Natural killer cell (primary cell): ENCODE data around the gene SAXO1. TPM values are rescaled to one million over a fixed set of nuclear protein-coding genes. Genes with fewer than 3 reads are reported as not detected.

Experiments
- ATAC-seq, 3 donors: fragments of 150-1000 bp in 2 of 3; fragments of 200-7000 bp in 1 of 3; cut with Tn5 transposase; 1 replicate in 1 of 3; 2 replicates in 2 of 3; pipeline ENCODE4 v1.10.0; 2021; ENCODE audit warnings: mild to moderate bottlenecking in 2 of 3, moderate library complexity in 2 of 3
- DNase-seq, 2 donors: peaks; one replicate each; pipeline versions ENCODE4 v3.0.0 to v3.0.0-alpha.2; 2013 to 2021; ENCODE audit warnings: mixed read lengths in 1 of 2
- H3K27ac ChIP-seq: one replicate; pipeline ENCODE4 v1.5.1; 2013; ENCODE audit warnings: mild to moderate bottlenecking, low read length
- H3K27me3 ChIP-seq: one replicate; pipeline ENCODE4 v1.6.1; 2013; ENCODE audit warnings: low read length; ENCODE audit not compliant: control insufficient read depth, insufficient read depth
- H3K36me3 ChIP-seq: one replicate; pipeline ENCODE4 v1.6.1; 2013; ENCODE audit warnings: low read length; ENCODE audit not compliant: control insufficient read depth, insufficient read depth
- H3K4me1 ChIP-seq: one replicate; pipeline ENCODE4 v1.6.1; 2013; ENCODE audit warnings: low read length; ENCODE audit not compliant: control insufficient read depth, insufficient read depth
- H3K4me3 ChIP-seq: one replicate; pipeline ENCODE4 v1.5.1; 2013; ENCODE audit warnings: low read length
- H3K9me3 ChIP-seq: one replicate; pipeline ENCODE4 v1.6.1; 2013; ENCODE audit warnings: low read length; ENCODE audit not compliant: control insufficient read depth, insufficient read depth
- H3K27ac Mint-ChIP-seq, 2 donors: one replicate each; pipeline ENCODE4 v1.8.0; 2022; ENCODE audit warnings: mild to moderate bottlenecking in 2 of 2, mixed read lengths in 2 of 2, moderate library complexity in 1 of 2
- H3K27me3 Mint-ChIP-seq, 2 donors: one replicate each; pipeline ENCODE4 v1.8.0; 2022; ENCODE audit warnings: low read depth in 2 of 2, mixed read lengths in 2 of 2
- H3K36me3 Mint-ChIP-seq: one replicate; pipeline ENCODE4 v1.8.0; 2022; ENCODE audit warnings: mixed read lengths
- H3K4me1 Mint-ChIP-seq, 2 donors: one replicate each; pipeline ENCODE4 v1.8.0; 2022; ENCODE audit warnings: mixed read lengths in 2 of 2
- H3K4me3 Mint-ChIP-seq: one replicate; pipeline ENCODE4 v1.8.0; 2022; ENCODE audit warnings: mild to moderate bottlenecking, moderate library complexity, mixed read lengths
- H3K9me3 Mint-ChIP-seq, 2 donors: one replicate each; pipeline ENCODE4 v1.8.0; 2022; ENCODE audit warnings: mixed read lengths in 2 of 2
- WGBS: methylation state at CpG from one replicate; pipeline ENCODE4 v1.1.7; 2013; ENCODE audit warnings: missing lambda C conversion rate; ENCODE audit not compliant: insufficient coverage; 5-methylcytosine and 5-hydroxymethylcytosine counted together
- intact Hi-C: fragments of 100-400 bp; cut with micrococcal nuclease; formaldehyde crosslinking; loops from one replicate; pipeline ENCODE4 v1.14.2; 2022
- total RNA-seq, 4 donors: library from RNA; stranded (reverse); fragments of 120-200 nt in 1 of 4; gene quantifications; one replicate each; pipeline versions ENCODE4 v1.2.3 to v1.2.4, GENCODE V29; 2013 to 2022
- TF ChIP-seq, protein P1 (sequence below): fragments of 200-600 bp; IDR thresholded peaks from one replicate; pipeline ENCODE4 v1.8.0; 2022; ENCODE audit warnings: antibody characterized with exemption

The SAXO1 gene
- total RNA-seq, 3 donors from 2014 or later (not counting 1 experiment from before 2014, with no cell fraction given) = 0.21 to 0.28 TPM; not detected in 1

- no peaks in the 10 kb centered on the region for H3K4me1 ChIP-seq
- intact Hi-C loops = no loop called here
- DNase-seq (no peak), ATAC-seq (no peak)
- H3K27ac Mint-ChIP-seq = no peak overlapping the region
- no peak overlapping the region for H3K4me3 ChIP-seq
- H3K27me3 Mint-ChIP-seq = peaks cover 14 to 53% of the 10 kb centered on the region in 2 donors
- H3K9me3 ChIP-seq = no peaks in the 10 kb centered on the region
- no peak overlapping the region for H3K4me3 Mint-ChIP-seq
- H3K36me3 ChIP-seq = no peaks in the 10 kb centered on the region
- H3K27ac ChIP-seq = no peak overlapping the region
- TF ChIP-seq, protein P1, sequence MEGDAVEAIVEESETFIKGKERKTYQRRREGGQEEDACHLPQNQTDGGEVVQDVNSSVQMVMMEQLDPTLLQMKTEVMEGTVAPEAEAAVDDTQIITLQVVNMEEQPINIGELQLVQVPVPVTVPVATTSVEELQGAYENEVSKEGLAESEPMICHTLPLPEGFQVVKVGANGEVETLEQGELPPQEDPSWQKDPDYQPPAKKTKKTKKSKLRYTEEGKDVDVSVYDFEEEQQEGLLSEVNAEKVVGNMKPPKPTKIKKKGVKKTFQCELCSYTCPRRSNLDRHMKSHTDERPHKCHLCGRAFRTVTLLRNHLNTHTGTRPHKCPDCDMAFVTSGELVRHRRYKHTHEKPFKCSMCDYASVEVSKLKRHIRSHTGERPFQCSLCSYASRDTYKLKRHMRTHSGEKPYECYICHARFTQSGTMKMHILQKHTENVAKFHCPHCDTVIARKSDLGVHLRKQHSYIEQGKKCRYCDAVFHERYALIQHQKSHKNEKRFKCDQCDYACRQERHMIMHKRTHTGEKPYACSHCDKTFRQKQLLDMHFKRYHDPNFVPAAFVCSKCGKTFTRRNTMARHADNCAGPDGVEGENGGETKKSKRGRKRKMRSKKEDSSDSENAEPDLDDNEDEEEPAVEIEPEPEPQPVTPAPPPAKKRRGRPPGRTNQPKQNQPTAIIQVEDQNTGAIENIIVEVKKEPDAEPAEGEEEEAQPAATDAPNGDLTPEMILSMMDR = no peak
- no peaks in the 10 kb centered on the region for H3K36me3 Mint-ChIP-seq
- H3K9me3 Mint-ChIP-seq = peaks cover 0 to 2% of the 10 kb centered on the region in 2 donors
- no peaks in the 10 kb centered on the region for H3K4me1 Mint-ChIP-seq
- no peaks in the 10 kb centered on the region for H3K27me3 ChIP-seq
- WGBS = 82% methylated on average over 2 of the region's 2 CpGs
Measured at GRCh38 chr9:18970393-18970792, 62.6 kb downstream of the SAXO1 start.

DNA sequence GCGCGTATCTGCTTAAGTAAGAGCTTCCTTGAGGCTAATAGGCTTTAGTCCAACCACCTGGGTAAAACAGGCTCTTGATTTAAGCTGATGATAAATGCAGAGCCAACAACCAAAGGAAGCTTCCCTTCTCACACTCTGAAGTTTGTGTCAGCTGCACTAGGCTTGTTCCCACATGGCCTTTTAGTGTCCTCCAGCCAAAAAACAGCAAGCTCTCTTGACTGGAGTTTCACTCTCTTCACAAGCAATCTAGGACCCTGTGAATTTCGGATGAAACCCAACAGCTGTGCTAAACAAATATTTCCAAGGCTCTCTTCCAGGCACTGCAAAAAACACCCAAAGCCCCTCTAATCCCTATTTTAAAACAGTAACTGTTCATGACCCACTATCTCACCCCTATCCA lies 63.9 kb downstream of the SAXO1 start:
- peaks cover 10 to 40% of the 10 kb centered on the region in 2 donors for H3K27me3 Mint-ChIP-seq
- WGBS = 90% methylated on average over 3 of the region's 3 CpGs

DNA sequence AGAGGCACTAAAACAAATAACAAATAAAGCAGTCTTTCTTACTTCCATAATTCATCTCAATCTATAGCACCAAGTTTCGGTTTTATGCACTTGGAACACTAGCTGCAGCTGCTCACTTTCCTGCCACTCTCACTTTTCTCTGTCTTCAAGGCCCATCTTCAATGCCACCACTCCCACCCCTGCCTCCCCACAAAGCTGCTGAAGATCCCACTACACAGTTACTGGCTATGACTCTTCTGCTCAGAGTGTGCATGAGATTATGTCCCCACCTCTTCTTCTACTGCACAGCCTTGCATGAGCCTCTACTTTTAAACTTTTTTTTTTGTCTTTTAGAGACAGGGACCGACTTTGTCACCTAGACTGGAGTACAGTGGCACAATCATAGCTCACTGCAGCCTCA lies 77.4 kb downstream of the SAXO1 start:
- 73% methylated on average over 2 of the region's 2 CpGs for WGBS
- peaks cover 0 to 12% of the 10 kb centered on the region in 2 donors for H3K27me3 Mint-ChIP-seq
- H3K4me3 Mint-ChIP-seq = no peak overlapping the region
- Histone ChIP-seq H3K27me3 (no peaks in the 10 kb centered on the region), H3K36me3 (no peaks in the 10 kb centered on the region), H3K9me3 (no peaks in the 10 kb centered on the region), H3K4me3 (no peak overlapping the region), H3K4me1 (no peaks in the 10 kb centered on the region), H3K27ac (no peak overlapping the region)
- H3K36me3 Mint-ChIP-seq = no peaks in the 10 kb centered on the region
- no peak overlapping the region for H3K27ac Mint-ChIP-seq
- no peak for ATAC-seq
- H3K4me1 Mint-ChIP-seq = no peaks in the 10 kb centered on the region
- no peaks in the 10 kb centered on the region for H3K9me3 Mint-ChIP-seq
- intact Hi-C loops = no loop called here
- TF ChIP-seq, protein P1 = no peak
- no peak for DNase-seq

More for the DNA sequence above, 63.9 kb downstream of the SAXO1 start:
- intact Hi-C loops = no loop called here
- H3K27ac ChIP-seq = no peak overlapping the region
- TF ChIP-seq, protein P1 = no peak
- no peaks in the 10 kb centered on the region for H3K9me3 ChIP-seq
- Mint-ChIP-seq H3K4me3 (no peak overlapping the region), H3K4me1 (no peaks in the 10 kb centered on the region), H3K9me3 (peaks cover 4 to 6% of the 10 kb centered on the region in 2 donors), H3K36me3 (peaks cover 6% of the 10 kb centered on the region), H3K27ac (no peak overlapping the region)
- H3K27me3 ChIP-seq = no peaks in the 10 kb centered on the region
- DNase-seq (no peak), ATAC-seq (no peak)
- no peaks in the 10 kb centered on the region for H3K4me1 ChIP-seq
- no peaks in the 10 kb centered on the region for H3K36me3 ChIP-seq
- no peak overlapping the region for H3K4me3 ChIP-seq

GRCh38 chr9:18951936-18952335 lies 81.1 kb downstream of the SAXO1 start:
- TF ChIP-seq, protein P1 = no peak
- H3K27me3 ChIP-seq = no peaks in the 10 kb centered on the region
- Mint-ChIP-seq H3K4me1 (no peaks in the 10 kb centered on the region), H3K4me3 (no peak overlapping the region), H3K27ac (no peak overlapping the region), H3K9me3 (no peaks in the 10 kb centered on the region), H3K27me3 (peaks cover 0 to 4% of the 10 kb centered on the region in 2 donors), H3K36me3 (no peaks in the 10 kb centered on the region)
- H3K4me3 ChIP-seq = no peak overlapping the region
- WGBS = no CpG with 5 or more reads among the region's 1 CpG
- H3K4me1 ChIP-seq = no peaks in the 10 kb centered on the region
- ATAC-seq (no peak), DNase-seq (no peak)
- no peak overlapping the region for H3K27ac ChIP-seq
- no peaks in the 10 kb centered on the region for H3K36me3 ChIP-seq
- intact Hi-C loops = no loop called here
- H3K9me3 ChIP-seq = no peaks in the 10 kb centered on the region
